ENCODE results near the gene CRABP2.

CRABP2 gene

DNA sequence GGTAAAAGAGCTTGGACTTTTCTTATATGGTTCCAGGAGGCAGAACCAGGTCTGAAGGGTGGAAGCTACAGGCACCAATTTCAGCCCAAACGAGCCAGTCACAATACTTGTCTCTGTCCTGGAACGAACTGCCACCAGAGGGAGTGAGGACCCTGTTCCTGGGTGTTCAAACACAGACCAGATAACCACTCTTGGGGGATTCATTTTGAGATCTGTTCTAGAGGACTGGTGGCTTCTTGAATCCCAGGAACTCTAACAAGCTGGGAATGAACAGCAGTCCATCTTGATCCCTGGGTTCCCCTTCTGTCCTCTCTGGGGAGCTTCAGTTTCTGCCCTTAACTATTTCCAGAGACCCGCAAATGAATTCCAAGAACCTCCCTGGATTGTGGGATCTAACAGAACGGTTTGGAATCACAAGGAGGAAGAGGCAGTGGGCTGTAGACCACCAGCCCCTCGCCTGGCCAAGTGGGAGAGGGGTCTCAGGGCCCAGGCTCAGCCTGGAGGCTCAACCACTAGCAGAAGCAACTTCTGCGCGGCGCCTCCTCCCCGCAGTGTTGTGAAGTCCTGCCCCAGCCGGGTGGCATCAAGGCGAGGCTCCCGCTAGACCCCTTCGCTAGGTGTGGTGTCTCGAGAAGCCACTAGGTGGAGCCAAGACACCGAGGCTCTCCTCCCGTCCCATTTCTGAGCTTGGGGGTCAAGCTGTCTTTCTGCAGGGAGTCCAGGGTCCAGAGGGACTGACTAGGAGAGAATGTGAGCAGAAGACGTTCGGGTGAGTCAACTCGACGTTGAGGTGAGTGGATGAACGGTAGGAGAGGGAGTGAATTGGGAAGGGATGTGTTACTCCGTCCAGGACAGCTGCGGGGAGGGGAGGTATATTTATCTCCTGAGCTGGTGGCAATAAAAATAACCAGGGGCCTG lies 16.1 kb downstream of the CRABP2 start:
- DNase-seq, result peak; percentile 90

GRCh38 chr1:156684227-156684782 lies 21.1 kb downstream of the CRABP2 start:
- DNase-seq, result no peak

GRCh38 chr1:156682166-156682890 lies 23.1 kb downstream of the CRABP2 start:
- DNase-seq, result no peak

GRCh38 chr1:156681196-156681960 lies 24.0 kb downstream of the CRABP2 start:
- DNase-seq, result no peak

- DNase-seq, result no peak
These were observed 25.3 kb downstream of the CRABP2 start for GRCh38 chr1:156680056-156680455.

DNA sequence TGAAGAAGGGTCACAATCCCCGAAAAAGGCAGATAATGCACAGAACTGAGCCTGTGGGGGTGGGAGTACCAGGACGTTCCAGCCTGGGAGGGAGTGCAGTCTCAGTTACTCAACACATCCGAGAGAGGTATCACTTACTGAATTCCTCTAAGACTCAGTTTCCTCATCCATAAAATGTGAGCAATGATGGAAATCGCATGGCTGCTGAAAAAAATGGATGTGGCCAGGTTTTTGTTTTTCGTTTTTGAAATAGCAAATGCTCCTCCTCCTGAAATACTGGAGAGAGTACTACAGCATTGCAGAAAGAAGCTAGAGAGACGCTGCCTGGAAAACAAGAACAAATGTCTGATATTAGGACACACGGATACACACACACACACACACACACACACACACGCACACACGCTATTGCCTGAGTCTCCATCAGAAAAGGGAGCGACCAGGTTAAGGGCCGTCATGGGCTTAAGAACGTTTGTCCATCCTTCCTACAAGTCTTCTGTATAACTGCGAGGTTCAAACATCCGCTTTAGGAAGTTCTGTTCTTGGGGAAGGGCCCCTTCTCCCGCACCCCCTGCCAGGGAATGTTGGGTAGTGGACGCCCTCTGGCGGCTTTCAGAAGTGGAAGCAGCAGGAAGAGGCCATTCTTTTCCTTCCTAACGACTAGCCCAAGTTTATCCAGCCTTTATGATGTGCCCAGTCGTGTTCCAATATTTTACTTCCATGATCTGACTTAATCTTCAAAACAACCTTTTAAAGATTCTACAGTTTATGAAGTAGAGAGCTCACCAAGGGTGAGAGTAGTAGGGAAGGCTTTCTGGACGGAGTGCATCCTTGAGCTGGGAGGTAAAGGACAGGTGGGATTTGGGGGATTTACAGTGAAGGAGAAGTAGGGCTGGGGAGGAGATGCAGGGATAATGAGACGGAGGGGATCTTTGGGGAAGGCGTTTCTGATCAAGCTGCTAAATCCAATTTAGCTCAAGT lies 27.5 kb downstream of the CRABP2 start:
- peak; percentile 85 for DNase-seq

GRCh38 chr1:156676820-156677615 lies 28.4 kb downstream of the CRABP2 start, which contains the start of gene NES:
Gene NES (minus strand): TSS chr1:156677407. CDS start chr1:156677264, 143 bp downstream.
- peak; percentile 91 for DNase-seq

- DNase-seq, result no peak
These were observed 29.1 kb downstream of the CRABP2 start for GRCh38 chr1:156676114-156676819.

DNA sequence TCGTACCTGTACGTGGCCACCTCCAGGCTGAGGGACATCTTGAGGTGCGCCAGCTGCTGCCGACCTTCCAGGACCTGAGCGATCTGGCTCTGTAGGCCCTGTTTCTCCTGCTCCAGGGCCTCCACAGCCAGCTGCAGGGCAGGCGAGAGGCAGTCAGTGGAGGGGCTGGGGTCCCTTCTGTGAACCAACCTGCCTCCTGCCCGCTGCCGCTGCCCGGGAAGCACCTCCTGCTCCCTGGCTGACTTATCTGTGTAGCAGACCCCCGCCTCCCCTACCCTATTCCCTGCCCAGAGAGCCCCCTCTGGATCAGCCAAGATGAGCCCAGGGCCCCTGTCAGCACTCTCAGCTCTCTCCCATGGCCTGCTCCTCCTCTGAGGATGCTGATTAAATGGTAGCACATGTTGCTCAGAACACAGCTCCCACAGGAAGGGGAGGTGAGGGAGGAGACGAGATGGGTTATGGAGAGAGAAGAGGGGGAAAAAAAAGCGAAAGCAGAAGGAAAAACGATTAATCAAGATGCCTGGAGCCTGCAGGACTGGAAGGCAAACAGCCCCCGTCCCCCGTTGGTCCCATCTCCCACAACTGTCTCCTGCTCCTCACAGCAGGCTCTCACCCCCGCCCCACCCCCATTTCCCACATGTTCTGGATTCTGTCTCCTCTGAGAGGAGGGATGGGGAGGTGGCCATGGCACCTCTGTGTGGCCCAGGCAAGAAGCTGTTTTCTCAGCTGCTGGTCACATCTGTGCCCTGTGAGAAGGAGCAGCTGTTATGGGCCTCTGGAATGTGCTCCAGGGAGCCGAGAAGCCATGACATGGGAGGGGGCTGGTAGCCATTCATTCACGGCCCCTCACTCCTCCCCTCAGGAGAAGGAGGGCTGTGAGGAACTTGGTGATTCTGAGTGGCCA lies 29.9 kb downstream of the CRABP2 start:
- DNase-seq, result peak; percentile 76

DNA sequence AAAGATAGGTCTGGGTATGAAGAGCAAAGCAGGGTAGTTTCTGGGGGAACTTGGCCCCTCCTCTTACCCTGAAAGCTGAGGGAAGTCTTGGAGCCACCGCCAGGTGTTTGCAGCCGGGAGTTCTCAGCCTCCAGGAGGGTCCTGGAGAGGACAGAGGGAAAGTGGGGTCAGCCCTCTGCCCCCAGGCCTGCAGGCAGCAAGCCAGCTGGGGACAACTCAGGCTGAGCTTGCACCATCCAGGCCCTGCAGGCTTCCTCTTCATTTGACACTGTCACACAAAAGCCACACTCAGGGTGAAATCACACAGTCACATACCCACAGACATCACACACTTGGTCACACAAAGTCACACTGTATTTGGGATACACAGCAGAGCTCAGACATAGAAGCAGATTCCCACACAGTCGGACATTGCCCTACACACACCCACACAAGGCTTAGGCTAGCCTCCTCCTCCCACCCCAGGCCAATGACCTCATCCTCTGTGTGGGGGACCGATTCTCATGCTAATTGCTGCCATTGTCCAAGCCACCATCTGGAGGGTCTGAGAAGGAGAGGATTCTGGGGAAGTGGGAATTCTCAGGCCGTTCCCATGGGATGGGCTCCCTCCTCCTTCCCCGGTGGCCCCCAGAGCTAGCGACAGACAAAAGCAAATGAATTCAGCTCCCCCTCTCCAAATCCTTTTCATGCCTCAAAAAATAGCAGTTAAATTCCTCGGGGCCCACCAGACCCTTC lies 31.8 kb downstream of the CRABP2 start:
- no peak for DNase-seq

DNA sequence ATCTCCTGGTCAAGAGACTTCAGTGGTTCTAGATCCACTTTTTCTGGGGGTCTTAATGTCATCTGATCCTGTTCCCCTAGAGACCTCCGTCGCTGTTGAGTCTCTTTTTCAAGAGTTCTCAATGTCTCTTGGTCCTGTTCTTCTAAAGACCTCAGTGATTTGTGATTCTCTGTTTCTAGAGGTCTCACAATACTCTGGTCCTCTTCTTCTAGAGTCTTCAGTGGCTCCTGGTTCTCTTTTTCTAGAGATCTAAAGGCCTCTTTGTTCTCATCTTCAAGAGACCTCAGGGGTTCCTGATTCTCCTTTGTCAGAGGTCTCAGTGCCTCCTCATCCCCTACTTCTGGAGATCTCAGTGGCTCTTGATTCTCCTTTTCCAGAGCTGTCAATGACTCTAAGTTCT lies 33.6 kb downstream of the CRABP2 start:
- no peak for DNase-seq

DNA sequence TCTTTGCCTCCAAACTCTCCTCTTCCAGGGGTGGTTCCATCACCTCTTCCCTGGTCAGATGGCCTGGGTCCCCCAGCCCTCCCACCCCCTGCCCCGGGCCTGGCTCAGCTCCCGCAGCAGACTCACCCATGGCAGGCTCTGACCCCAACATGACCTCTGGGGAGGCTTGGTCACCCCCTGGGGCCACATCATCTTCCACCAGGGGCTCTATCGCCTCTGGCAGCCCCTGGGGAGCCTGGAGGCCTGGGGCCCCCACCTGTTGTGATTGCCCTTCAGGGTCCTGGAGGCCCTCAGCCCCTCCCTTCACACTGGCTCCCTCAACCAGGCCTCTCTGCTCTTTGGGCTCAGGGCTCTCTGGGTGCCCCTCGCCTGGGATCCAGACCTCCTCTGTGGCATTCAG lies 34.6 kb downstream of the CRABP2 start:
- no peak for DNase-seq

GRCh38 chr1:156670359-156670758 lies 35.0 kb downstream of the CRABP2 start:
- no peak for DNase-seq

DNA sequence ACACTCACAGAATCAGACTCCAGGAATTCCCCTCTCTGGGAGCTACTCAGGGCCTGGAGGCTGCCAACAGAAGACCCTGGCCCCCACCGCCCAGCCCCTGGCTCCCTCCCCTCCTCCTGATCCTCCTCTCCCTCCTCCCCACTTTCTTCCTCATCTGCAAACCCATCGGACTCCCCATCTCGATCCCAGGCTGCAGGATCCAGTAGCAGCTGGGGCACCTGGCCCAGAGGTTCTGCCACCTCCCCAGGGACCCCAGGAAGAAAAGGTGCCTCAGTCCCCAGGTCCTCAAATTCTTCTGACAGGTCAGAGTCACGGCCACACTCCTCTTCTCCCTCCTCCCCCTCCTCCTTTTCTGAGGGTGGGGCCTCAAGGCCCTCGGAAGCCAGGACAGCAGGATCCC lies 35.6 kb downstream of the CRABP2 start:
- DNase-seq, result no peak

DNA sequence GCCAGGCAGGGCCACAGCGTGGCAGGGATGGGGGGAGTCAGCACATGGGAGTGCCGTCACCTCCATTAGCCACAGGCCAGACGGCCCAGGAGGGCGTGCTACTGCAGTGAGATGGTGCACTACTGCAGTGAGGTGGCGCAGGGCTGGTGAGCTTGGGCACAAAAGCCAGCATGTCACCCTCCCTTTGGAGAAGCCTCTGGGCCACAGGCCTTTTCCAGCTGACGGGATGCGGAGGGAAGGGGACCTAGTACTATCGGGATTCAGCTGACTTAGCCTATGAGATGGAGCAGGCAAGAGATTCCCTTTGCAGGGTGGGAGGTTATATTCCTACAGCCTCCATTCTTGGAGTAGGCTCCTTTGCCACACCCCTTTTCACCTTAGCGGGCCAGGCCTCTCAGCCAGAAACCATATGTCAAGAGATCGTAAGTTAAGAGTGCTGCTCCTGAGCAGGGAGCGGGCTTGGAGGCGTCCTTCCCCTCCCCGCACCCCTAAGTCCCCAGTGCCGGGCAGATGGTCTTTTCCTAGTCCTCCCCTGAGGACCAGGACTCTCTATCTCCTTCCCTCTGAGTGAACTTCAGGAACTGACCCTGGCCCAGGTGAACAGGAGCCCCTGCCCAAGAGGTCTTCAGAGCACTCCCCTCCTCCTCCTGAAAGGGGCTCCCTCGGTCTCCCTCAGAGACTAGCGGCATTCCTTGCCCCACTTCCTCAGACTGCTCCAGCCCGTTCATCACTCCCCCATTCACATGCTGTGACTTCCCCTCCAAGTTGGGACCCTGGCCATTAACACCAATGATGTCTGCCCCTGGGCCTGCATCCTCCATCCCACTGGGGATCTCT lies 36.4 kb downstream of the CRABP2 start:
- DNase-seq, result no peak

DNA sequence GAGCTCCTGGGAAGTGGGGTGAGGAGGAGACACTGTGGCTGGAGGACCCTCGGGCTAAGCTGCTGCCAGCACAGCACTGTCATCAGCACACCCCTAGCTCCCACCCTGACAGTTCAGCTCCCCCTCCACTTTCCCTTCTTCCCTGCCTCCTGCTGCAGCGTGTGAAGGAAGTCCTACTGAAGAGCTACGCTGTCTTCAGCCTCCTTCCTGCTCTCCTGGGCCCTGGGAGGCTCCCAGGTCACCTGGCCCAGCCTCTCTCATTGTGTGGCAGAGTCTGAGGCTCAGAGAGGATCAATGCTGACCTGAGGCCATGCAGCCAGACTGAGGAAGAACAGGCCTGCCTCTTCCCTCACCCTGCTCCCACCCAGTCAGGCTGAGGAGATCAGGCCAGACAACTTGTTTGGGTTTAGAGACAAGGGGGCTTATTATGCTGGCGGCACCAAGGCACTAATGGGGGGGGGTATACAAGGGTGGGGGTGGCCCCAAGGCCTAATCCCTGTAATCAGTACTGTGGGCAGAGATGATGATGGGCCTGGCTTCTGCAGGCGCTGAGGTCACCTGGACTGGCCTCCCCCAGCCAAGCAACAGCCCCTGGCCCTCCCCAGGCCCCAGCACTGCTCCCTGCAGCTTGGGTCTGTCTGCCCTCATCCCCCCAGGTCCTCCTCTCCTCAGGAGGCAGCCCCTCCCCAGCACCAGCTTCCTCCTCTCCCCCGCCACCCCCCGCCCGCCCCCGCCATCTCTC lies 37.2 kb downstream of the CRABP2 start:
- DNase-seq, result no peak

DNA sequence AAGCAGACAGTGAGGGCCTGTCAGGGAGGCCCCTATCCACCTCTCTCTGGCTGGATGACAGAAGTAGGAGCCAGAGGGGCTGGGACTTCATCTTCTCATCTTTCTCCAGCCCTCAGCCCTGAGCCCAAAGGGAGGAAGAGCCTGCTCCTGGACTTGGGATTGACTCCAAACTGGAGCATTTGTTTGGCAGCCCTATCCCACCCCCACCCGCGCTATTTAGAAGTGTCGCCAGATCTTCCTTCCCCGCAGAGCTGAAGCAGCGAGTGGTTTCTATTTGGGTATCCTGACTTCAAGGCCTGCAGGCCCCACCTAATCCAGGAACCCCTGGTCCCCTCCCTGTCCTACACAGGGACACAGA lies 37.8 kb downstream of the CRABP2 start:
- peak; percentile 87 for DNase-seq
